GM18517 (cell line): ENCODE data around the gene ZNF397.

ENCODE experiments used
- ATAC-seq: cut with Tn5 transposase; IDR thresholded peaks from one replicate; pipeline ENCODE4 v1.9.1; 2021; ENCODE audit warnings: mild to moderate bottlenecking, moderate library complexity; ENCODE audit not compliant: unreplicated experiment

ZNF397 gene

DNA sequence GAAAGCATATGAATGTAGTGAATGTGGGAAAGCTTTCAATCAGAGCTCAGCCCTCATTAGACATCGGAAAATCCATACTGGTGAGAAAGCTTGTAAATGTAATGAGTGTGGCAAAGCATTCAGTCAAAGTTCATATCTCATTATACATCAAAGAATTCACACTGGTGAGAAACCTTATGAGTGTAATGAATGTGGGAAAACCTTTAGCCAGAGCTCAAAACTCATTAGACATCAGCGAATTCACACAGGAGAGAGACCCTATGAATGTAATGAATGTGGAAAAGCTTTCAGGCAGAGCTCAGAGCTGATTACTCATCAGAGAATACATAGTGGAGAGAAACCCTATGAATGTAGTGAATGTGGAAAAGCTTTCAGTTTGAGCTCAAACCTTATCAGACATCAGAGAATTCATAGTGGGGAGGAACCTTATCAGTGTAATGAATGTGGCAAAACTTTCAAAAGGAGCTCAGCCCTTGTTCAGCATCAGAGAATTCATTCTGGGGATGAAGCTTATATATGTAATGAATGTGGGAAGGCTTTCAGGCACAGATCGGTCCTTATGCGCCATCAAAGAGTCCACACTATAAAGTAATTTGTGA is 5.0 kb downstream of the ZNF397 start:
- ATAC-seq, result no peak

DNA sequence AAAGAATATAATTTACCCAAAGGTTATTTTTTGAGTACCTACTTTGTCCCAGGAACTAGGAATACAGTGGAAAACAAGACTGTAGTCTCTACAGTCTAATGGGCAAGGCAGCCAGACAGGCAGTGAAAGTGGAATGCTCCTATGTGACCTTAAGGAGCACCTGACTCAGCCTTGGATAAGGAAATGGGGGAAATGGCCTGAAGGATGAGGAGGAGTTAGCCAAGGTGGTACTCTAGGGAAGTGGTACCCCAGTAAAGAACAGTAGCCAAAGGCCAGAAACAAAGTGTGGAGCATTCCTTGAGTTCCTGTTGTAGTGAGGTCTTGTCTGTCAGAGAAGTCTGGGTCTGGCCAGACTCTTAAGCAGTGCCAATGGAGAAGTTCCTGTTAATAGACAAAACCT is 6.0 kb downstream of the ZNF397 start:
- ATAC-seq, result no peak

- no peak for ATAC-seq
Measured at GRCh38 chr18:35247412-35248249, 6.8 kb downstream of the ZNF397 start.

- no peak for ATAC-seq
Measured at GRCh38 chr18:35248429-35248828, 7.6 kb downstream of the ZNF397 start.

- no peak for ATAC-seq
Measured at GRCh38 chr18:35252466-35252865, 11.6 kb downstream of the ZNF397 start.

DNA sequence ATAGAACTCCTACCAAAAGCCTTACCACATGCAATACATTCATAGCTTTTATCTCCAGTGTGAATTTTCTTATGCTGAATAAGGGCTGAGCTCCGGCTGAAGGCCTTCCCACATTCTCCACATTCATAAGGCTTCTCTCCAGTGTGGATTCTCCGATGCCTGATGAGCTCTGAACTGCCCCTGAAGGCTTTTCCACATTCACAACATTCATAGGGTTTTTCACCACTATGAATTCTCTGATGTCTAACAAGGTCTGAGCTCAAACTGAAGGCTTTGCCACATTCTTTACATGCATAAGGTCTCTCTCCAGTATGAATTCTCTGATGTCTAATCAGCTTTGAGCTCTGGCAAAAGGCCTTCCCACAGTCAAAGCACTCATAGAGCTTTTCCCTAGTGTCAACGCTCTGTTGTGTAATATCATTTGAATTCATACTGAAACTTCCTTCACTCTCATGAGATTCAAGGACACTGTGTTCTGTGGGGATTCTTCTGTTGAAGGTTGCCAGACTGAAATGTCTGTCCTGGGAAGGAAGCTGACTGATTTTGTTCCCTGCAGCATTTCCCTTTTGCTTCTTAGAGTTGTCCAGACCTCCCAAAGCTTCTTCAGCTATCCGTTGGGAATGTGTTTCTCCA is 12.9 kb downstream of the ZNF397 start:
- ATAC-seq, result no peak

- no peak for ATAC-seq
Measured at GRCh38 chr18:35256947-35257346, 16.1 kb downstream of the ZNF397 start.

GRCh38 chr18:35264409-35264808 is 23.6 kb downstream of the ZNF397 start:
- no peak for ATAC-seq

DNA sequence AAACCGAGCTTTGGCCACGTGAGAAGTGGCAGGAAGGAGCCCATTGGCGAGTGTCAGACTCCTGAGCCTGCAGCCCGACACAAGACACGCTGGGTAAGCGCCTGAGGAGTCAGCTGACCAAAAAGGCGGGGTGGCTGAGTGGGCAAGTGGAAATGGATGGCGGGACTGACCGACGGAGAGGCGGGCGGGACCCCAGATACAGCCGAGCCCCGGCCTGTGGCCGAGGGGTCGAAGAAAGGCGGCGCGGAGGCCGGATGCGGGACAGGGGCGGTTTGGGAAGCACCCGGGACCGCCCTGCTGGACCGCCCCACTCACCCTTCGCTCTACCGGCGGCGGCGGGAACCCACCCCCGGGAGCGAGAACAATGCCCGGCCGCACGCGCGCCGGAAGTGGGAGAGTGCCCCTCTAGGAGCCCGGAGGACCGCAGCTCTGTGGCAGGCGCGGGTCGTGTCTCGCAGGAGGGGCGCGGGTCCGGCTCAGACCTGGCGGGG is 26.4 kb downstream of the ZNF397 start:
- ATAC-seq, result peak; percentile 68

DNA sequence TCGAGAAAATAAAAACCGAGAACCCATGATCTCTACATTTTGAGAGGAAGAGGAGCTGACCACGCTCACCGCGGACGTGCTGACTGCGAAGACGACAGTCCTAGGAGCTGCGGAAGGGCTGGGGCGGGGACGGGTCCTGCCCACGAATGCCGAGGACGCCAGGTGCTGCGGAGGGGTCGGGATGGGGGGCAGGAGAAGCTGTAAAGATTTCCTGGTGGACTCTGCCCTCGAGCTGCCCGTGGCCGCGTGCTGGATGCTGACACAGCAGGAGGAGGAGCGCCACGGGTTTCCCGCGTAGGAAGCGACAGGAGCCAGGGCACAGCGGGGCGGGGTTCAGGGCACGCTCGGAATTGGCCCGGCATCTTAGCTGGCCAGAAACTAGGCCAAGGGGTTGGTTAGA is 27.0 kb downstream of the ZNF397 start:
- ATAC-seq, result no peak

DNA sequence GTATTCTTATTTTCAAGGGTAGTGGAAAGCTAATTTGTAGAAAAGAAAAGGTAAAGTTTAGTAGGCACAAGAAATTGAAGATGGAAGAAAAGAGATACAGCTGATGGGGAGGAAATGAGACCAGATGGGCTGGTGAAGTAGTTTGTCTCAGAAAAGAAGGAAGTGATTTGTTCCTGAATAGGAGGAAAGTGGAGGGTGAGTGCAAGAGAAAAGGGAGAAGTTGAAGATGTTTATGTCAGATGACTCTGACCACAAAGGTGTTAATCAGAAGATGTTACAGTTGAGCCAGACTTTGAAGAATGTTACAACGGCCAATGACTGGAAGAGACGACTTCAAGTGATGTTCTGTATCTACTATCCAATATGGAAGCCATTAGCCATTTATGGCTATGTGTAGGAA is 28.0 kb downstream of the ZNF397 start:
- no peak for ATAC-seq

- ATAC-seq, result no peak
Measured at GRCh38 chr18:35271656-35272055, 30.8 kb downstream of the ZNF397 start.

DNA sequence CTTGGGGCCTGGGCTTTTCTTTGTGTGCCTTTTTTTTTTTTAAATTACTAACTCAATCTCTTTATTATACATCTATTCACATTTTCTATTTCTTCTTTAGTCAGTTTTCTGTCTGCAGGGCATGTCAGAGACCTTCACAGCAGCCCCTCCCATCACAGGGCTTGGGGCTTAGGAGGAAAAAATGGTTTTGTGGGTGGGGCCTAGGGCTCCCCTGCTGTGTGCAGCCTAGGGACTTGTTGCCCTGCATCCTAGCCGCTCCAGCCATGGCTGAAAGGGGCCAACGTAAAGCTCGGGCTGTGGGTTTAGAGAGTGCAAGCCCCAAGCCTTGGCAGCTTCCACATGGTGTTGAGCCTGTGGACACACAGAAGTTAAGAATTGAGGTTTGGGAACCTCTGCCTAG is 35.4 kb downstream of the ZNF397 start:
- no peak for ATAC-seq

DNA sequence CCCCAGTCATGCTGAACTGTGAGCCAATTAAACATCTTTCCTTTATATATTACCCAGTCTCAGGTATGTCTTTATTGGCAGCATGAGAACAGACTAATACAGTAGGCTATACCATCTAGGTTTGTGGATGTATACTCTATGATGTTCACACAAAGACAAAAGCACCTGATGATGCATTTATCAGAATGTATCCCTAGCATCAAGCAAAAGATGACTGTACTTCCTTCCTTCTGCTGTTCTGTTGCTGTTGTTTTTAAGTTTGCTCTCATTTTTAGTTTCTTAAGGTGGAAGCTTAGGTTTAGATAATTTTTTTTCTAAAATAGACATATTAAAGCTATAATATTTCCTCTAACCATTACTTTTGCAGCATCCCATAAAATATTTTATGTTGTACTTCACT is 36.8 kb downstream of the ZNF397 start:
- no peak for ATAC-seq

GRCh38 chr18:35278085-35278484 is 37.3 kb downstream of the ZNF397 start:
- ATAC-seq, result no peak

- ATAC-seq, result no peak
Measured at GRCh38 chr18:35278969-35279368, 38.1 kb downstream of the ZNF397 start.

DNA sequence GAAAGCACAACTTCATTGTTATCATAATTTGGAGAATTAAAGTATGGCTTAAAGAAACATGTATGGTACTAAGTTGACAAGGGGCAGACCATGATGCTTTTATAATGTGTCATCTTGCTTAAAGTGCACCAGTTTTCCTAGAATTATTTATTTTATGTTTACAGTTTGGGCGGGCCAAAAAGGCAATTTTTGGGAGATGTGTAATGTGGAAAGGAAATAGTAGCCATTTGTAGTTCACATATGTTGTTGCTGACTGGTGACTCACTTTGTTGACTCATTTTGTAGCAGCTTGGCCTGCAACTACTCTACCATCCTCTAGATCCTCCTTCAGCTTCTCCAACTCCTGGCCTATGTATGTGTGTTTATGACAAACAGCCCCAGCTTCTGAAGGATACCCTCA is 41.5 kb downstream of the ZNF397 start:
- ATAC-seq, result no peak

DNA sequence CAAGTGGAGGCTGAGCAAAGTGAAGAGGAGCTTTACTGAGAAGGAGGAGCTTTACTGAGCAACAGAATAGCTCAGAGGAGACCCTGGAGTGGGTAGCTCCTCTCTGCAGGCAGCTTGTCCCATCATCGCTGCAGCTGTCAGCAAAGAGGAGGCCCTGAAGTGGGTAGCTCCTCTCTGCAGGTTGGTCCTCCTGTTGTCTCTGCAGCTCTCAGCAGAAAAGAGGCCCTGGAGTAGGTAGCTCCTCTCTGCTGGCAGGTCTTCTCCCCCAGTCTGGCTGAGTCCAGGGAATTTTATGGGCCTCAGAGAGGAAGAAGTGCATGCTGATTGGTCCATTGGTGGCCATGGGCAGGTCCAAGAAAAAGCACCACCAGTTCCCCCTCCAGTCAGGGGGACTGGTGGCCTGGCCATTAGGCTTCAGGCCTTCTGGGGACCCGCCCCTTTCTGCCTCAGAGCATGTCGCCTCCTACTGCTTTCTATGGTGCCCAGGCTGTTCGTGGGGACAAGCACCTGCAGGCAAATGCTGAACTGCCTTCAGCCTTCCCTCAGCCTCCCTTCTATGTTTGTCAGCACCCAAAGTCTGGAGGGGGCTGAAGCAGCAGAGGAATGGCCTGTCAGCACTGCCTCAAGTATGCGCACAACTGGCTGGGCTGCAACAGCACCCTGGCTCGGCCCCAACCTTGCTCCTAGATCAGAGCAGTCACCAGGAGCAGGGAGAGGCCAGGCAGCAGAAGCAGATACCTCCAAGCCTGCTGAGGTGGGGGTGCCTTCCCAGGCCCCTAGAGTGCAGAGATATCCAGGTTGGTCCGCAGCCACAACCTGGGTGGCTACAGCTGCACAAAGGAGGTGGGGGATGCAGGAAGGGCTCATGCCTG is 43.3 kb downstream of the ZNF397 start:
- no peak for ATAC-seq

GRCh38 chr18:35284841-35285240 is 44.0 kb downstream of the ZNF397 start:
- no peak for ATAC-seq

DNA sequence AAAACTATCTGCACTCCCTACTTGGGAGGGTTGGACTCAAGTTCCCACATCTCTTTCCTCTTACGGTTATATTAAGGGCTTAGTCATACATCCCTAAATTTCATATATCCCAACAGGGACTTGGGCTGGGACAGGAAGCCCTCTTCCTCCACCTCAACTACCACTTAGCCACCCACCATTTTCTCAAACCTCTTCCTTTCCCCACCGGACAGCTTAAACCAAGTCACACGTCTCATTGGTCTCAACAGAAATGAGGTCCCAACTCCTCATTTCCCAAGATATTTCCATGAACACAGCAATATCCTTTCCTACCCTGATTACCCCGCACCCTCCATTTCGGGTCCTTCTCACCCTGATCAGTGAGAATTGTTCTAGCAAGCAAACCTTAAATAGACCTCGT is 48.5 kb downstream of the ZNF397 start:
- ATAC-seq, result peak; percentile 8

- ATAC-seq, result peak; percentile 23
Measured at GRCh38 chr18:35289727-35290093, 48.9 kb downstream of the ZNF397 start.
